HG02763 (cell line): ENCODE results near the gene TRPC4.

Experiments used
- ATAC-seq: cut with Tn5 transposase; IDR thresholded peaks from one replicate; pipeline ENCODE4 v1.9.1; 2021; ENCODE audit warnings: mild to moderate bottlenecking, moderate library complexity; ENCODE audit not compliant: unreplicated experiment

Gene TRPC4

DNA sequence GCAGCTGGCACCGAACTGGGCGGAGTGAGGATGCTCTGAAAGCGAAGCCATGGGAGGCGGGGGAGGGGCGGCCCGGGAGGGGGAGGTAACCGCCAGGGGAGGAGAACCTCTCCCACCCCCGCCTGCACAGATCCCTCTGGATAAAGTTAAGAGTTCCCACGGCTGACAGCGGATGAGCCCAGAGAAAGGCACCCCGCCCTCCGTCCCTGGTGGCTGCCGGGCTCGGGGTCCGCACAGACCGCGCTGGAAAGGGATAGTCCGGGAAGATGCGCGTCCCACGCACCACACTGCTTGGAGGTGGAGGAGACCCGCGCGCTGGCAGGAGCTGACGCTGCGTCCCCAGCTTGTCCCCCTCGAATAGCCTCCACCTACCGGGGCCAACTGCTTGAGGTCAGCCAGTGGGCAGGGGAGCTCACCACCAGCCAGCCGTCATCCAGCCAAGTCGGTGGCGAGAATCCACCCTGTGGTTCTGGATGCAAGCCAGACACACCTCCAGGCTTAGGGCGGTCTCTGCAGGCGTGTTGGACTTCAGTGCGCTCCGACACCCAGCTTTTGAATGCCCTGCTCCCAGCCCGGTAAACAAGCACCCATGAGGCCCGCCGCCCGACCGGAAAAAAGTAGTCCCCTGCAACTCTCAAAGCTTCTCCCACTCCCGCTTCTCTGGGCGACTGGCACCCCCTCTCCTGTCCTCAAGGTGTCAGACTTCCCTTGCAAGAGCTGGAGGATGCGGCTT lies at the start of gene TRPC4:
Gene TRPC4, minus strand, starts transcription at position 17 of the 733 bp plus-strand sequence. CDS start 86,439 bp downstream, outside the sequence.
- ATAC-seq = no peak

DNA sequence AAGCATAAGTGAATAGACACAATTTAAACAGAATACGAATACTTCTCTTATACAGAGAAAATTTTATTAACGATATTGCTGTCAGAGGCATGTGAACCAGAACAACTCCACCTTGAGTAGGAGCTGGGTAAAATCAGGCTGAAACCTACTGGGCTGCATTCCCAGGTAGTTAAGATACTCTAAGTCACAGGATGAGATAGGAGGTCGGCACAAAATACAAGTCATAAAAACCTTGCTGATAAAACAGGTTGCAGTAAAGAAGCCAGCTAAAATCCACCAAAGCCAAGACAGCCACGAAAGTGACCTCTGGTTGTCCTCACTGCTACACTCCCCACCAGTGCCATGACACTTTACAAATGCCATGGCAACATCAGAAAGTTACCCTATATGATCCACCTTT lies 49.2 kb upstream of the TRPC4 start:
- ATAC-seq = no peak

DNA sequence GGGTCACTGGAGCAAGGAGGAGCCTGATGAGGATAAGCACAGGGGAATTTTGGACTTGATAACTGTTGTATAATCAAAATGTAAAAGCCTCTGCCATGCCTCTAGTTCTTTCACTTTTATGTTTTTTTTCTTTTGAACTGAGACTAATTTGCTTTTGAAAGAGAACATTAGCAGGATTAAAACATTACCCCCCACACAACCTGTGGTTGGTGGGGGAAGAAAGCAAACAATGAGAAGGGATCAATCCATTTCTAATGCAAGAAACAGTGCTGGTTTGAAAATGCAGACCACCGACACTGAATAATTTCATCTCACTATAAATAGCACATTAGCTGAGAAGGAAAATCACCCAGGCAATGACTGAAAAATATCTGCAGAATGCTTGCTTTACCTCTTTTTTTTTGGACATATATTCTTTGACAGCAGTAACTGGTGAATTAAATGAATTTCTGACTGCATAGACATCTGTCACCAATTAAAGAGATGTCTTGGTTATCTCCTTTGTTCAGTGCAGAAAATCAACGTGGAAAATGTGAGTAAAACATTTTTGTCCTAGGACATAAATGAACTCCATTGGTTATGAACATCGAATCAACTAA lies 48.6 kb upstream of the TRPC4 start:
- ATAC-seq = no peak

DNA sequence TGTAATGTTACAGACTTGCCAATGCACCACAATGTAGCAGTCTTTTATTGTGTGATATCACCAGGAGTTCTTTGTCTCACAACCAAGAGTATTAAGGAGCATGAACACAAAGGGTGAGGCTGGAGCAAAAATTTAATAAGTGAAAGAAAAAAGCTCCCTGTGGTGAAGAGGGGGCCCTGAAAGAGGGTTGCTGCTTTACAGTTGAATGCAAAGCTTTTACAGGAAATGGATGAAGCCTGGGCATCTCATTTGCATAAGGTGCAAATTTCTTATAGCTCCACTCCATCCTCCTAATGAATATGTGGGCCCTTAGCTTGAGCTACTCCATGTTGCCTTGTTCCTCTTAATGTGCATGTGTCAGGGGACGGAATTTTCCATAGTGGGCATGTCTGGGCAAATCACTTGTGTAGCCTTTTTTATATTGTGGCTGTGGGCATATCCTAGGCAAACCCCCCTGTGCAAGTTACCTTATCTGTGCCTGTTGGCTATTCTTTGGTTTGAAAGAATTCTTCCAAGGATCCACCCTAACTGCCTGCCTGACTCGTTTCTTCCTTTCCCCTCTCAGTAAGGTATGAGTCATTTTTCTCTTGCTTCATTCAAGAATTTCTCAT lies 45.3 kb upstream of the TRPC4 start:
- ATAC-seq = no peak

DNA sequence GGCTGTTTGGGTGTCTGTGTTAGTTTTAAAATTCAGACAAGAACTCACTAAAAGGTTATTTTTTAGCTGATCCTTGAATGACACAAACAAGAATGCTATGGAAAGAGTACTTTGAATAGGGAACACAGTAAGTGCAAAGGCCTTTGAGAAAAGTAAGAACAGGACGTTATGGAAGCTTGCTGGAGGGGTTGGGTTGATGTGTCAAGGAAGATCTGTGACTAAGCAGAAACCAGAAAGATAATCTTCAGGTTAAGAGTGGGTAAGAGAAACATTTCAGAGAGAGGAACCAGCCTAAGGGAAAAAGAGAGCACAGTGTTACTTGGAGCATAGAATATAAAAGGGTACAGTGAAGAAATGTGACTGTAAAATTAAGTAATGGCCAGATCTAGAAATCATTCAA lies 41.2 kb upstream of the TRPC4 start:
- ATAC-seq = no peak

DNA sequence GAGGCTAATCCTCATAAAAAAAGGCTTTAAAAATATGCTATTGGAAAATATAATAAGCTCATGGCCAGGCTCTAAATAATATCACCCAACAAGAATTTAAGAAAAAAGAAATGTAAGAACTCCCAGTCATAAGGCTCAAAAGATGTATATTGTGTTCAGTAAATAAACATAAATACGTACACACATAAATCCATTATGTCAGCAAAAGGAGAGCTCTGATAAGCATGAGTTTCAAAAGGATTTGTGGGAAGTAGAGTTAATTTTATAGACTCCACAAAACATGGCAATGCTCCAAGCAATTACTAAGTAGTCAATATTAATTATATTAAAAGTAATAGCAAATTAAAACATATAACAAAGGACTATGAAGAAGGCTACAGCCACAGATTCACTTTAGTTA lies 37.3 kb upstream of the TRPC4 start:
- no peak for ATAC-seq

DNA sequence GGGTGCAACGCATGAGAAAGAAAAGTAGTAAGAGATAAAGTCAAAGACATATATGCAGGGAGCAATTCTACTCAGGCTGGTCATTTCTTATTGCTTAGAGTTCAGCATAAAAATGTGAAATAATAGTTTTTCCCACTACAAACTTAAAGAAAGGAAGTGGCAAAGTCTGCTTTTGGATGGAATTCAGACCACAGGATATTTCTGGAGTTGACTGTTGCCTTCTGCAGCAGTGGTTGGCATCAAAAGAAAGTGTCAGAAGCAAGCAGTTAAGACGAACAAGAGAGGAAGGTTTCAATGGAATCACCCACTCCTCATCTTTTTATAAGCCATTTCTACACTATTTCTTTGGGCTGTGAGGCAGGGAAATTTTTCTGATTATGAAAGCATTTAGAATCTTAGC lies 36.2 kb upstream of the TRPC4 start:
- no peak for ATAC-seq

DNA sequence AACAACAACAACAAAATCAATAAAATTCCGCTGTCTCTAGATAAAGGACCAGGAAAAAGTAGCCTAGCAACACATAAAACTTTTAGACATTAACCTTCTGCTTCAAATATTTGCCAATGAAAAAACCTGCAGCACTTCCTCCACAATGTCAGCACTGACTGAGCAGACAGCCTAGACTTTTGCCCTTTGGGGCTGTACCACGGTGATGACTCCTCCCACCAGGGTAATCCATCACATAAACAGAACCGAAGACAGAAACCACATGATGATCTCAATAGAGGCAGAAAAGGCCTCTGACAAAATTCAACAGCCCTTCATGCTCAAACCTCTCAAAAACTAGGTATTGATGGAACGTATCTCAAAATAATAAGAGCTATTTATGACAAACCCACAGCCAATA lies 30.2 kb upstream of the TRPC4 start:
- no peak for ATAC-seq

DNA sequence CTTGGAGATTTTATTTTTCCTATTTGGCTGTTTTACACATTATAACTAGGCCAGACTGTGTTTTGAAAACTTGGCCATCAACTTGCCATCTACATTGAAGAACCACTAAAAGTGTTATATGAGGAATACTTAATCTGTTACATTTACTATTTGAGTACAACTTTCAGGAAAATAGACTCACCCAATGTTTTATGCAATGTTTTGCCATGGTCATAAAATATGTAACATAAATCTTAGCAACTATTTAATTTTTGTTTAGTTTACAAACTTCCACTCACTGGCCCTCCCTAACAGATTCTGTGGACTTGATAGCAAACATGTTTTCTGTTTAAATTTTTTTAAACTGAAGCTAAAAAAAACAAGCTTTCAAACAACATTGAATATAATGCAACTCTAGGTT lies 23.7 kb upstream of the TRPC4 start:
- ATAC-seq = no peak

DNA sequence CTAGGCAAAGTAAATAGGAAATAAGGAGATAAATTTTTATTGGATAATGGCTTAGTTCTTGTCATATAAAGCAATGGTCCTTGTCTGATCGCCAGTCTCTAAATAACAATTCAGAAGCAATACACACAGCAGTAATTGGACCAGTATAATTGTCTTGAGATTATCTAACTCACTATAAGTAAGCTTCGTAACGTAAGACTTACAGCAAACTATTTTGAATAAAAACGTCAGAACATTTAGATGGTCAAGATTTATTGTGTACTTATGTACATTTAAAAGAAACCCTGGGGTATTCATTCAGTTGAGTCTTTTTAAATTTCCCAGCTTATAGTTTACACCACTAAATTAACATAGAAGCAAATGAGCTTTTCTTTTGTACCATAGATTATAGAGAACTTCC lies 20.2 kb upstream of the TRPC4 start:
- ATAC-seq = no peak

DNA sequence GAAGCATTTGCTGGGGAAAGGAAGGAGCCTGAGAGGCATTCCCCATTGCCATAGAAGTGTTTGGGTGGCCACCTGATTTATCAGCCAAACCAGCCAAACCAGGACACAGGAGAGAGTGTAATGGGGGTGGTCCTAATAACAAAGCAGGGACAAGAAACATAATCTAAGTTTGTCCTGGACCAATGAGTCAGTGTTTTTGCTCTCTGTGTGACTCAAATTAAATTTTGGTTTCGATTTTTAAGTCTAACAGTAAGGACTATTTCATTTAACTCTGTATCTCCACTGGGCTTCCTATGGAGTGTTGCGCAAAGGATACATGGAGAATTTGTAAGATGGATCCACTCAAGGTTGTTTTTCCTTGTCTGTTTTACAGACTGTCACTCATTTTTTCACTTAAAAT lies 19.5 kb upstream of the TRPC4 start:
- ATAC-seq = peak; percentile 28

DNA sequence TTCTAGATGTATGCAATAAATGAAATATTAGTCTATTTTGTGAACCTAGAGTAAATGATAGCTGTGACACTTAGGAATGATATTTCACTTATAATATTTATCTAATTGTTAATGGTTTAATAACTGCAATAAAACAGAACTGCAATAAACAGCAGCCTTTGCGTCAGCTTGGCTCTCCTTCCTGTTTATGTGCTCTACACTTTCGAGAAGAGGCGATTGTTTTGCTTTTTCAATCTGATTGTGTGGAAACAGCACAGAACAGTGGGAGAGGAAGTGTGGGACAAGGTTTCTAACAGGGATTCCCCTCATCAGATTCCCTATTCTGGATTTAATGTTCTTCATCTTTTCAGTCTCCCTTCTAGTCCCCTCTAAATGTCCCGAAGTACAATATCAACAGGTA lies 17.3 kb upstream of the TRPC4 start:
- ATAC-seq = no peak

DNA sequence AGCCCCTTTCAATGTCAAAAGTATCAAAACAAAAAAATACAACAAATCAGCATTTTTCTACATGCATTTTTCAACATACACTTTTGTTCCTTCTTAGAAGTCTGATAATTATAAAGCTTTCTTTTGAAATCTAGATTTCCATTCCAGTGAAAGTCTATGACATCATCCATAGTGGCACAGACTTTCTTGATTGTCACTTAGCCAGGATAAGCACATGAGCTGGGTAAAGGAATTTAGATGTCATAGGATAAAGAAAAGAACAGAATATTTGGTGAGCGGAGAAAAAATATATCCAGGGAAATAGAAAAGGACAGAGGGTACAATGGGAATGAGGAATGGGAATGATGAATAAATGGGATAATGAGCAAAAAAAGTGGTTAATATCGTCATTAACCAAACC lies 15.1 kb upstream of the TRPC4 start:
- no peak for ATAC-seq

DNA sequence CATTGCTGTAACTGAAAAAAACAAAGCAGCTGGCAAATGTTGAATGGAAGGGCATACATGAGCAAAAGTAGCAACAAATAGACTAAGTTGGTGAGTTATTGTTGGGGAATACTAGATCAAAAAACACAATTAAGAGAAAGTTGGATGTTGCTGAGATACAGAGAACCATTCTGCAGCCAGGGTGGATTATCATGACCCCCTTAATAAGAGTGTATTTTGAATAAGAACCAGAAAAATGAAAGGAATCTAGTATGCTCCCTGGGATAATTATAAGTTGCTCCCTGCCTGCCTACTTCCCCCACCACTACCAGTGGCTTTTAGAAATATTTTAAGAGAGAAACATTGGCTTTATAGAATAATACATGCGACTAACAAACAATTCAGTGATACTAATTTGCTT lies 14.5 kb upstream of the TRPC4 start:
- ATAC-seq = no peak

DNA sequence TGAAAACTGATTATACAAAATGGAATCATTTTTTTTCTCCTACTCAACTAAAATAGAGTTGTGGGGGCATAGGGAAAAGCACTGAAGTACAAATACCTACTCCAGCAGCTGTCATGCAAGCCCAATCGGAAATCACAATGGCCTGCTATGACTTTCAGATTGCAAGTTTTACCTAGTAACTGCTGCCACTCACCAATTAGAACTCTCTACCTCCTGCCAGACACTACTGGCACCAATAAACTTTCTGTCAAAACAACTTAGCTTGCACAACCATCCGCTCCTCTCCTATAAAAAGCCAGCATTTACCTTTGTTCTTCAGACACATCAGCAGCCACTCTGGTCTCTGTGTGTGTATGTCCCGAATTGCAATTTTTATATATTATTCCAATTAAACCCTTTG lies 9.3 kb upstream of the TRPC4 start:
- ATAC-seq = no peak

DNA sequence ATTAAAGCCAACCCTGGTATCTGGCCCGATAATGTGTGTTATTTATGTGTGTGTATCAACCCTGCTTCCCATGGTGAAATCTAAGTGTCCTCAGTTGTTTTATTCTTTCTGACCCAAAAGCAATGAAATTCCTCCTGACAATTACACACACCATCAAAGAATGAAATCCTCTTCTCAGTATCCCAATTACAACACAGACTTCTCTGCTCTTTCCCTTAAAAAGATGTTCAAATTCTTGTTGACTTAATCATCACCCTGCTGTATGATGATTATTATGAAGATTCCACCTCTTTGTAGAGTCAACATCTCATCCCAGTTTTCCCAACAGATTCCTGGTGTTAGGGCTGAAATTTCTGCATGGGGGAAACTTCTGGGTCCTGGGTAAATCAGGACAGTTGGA lies 8.9 kb upstream of the TRPC4 start:
- ATAC-seq = no peak

DNA sequence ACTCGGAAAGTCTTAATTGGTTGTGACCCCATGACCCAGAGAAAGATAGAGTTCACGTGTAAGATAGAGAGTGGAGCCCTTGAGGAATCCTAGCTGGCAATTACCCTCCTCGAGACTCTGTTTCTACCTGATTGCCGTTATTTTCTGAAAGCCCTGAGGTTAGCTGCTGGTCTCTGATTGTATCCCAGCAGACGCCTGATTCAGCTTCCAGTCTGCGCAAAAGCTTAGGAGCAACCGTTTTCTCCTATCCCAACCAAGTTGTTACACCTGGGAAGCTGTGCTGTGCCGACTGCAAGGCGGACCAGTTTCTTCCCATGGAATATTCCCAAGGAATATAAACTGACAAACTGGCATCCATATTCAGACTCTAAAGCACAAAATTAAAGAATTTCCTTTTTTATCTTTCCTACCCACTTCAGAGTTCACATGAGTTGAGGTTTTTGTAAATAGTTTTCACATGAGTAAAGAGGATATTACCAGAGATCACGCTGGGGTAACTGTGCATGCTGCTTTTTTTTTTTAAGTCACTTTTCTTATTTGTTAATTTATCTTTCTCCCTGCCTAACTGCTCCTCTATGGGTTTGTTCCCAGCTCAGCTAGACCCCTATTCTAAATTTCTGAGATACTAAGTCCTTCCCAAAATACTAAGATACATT lies 1.5 kb upstream of the TRPC4 start:
- ATAC-seq = no peak

DNA sequence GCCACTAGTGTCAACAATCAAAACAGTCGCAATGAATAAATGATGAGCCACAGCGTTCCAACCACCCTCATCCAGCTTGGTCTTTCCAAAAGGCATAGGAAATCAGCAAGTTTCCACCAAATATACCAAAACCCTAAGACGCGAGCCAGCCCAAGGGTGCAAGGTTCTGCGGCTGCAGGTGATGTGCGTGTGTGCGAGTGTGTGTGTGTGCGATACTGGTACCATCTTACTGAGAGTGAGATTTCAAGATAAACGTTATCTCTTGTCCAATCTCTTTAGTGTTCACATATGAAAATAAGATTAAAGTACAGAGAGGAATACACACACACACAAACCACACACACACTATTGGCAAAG lies 895 bp upstream of the TRPC4 start:
- no peak for ATAC-seq

DNA sequence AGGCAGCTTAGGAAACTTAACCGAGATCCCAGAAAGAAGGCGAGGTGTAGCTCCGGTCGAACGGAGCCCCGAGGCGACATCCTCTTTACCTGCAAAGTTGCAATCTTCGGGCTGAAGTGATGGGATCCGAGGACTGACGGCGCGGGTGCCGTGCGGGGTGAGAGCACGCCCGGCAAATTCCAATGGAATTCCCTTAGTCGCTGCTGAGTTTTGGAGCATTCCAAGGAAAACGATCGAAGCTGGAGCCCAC lies 141 bp downstream of the TRPC4 start:
- no peak for ATAC-seq

DNA sequence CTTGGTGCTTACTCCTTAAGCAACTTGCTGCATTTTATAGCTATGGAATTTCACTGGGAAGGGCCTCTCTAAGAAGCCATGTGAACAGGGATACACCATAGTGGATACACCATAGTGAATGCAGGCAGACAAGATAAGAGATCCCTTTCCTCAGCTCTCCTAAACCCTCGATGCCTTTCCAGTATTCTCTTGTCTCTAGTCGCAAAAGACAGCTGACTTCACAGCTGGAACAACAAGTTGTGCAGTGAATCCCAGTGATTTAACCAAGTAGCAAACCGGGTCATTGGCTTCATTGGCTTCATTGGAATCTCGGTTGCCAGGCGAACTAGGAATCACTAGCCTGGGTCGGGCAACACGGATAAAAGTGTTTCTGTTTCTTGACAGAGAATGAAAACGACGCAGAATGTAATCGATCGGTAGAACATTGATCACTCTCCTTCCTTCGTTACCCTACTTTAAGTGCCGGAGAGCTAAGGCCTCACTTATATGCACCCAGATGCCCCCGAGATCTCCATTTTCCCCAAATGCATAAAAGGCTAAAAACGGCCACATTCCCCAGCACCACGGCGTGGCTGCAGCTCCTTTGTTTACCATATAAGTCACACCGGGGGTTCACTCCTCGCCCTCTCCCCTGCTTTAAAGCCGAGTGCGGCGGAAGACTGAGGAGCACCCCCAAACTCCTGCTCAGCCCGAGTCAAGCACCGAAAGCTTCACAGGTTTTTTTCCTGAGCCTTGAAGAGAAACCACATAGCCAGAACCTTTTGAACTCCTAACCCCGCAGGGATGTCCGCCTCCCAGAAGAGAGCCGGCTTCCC lies 674 bp downstream of the TRPC4 start:
- no peak for ATAC-seq

DNA sequence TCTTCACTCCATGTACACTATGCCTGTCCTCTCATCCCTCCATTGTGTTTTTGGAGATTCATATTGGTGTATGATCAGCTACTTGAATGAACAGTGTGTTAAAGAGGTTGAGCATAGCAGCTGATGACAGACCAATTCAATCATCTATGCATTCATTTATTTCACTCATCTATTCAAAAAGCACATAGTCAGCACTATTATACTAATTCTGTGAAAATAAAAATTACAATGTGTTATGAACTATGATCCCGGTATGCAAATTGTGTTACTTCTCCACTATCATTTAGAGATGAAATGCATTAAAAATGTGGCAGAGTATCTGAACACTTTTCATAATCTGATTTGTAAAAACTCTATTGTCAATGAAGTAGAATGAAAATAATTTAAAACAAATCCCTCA lies 5.9 kb downstream of the TRPC4 start:
- ATAC-seq = no peak

DNA sequence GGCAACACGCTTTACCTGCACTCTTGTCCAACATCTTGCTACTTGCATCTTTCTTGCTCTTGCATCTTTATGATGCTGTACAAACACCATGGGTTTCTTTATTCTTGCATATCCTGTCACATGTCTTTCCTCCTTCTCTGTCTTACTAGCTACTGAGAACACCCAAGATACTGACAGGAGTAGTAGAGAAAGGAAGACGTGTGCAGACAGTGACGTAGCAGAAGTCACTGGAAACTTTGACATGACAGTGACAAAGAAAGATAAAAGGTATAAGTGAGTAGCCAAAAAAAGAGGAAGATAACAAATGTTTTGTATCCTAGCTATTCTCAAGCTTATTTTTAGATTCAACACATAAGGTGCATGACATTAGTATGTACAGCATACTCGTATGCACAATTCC lies 34.2 kb downstream of the TRPC4 start:
- ATAC-seq = no peak
